Mammary epithelial cell (primary cell): ENCODE data around the gene STX2.

ENCODE experiments used
- CTCF ChIP-seq, 2 donors: IDR thresholded peaks in 1 of 2; conservative IDR thresholded peaks in 1 of 2; 2 replicates each; pipeline ENCODE4 v1.5.1; 2011 to 2012; ENCODE audit warnings: inconsistent platforms in 2 of 2, low read length in 2 of 2, mild to moderate bottlenecking in 2 of 2, control low read depth in 1 of 2, low read depth in 1 of 2; ENCODE audit not compliant: insufficient read depth in 1 of 2; ENCODE audit errors: extremely low read depth in 1 of 2
- EZH2 ChIP-seq: IDR thresholded peaks from 2 replicates; pipeline ENCODE4 v1.6.1; 2012; ENCODE audit warnings: low read length, inconsistent platforms, borderline replicate concordance

GRCh38 chr12:130792821-130793553, 46.1 kb downstream of the STX2 start:
- no peak for TF ChIP-seq CTCF (conservative IDR thresholded peaks at IDR 0.05 in 1 of 2, IDR thresholded peaks at IDR 0.05 in 1 of 2; ENCODE audit: extremely low read depth in 1 of 2, insufficient read depth in 1 of 2, low read depth in 1 of 2, low read length in 2 of 2)
- TF ChIP-seq EZH2: no peak
